ENCODE measurements around the gene ERBIN.
"Not testable (repeated sequence)": the region's sequence is repeated elsewhere in the genome, so short reads cannot be mapped to it uniquely, and the experiment has no call there.

ERBIN gene

GRCh38 chr5:65926276-65926783 lies at the start of gene ERBIN:
TSS of gene ERBIN (plus strand) at chr5:65926575. CDS start at chr5:65992719, 66,144 bp downstream.
- Histone ChIP-seq H3K9me3 (ENCODE audit: control insufficient read depth, insufficient read depth, low read length) (no peaks in the 10 kb centered on the region), H3K4me1 (ENCODE audit: control insufficient read depth, insufficient read depth, low read length) (peaks cover 22% of the 10 kb centered on the region), H3K36me3 (ENCODE audit: control insufficient read depth, insufficient read depth, low read length) (no peaks in the 10 kb centered on the region; the same call in 1 of the 2 replicates), H3K27me3 (ENCODE audit: control insufficient read depth, insufficient read depth, low read length) (peaks cover 23% of the 10 kb centered on the region), H3K4me3 (ENCODE audit: low read depth, low read length) (peak within 1 kb of the TSS; percentile 72), H3K27ac (ENCODE audit: low read depth, low read length) (peak within 1 kb of the TSS; percentile 98), H3K9ac (ENCODE audit: low read depth, low read length) (peak within 1 kb of the TSS; percentile 94)

- Histone ChIP-seq H3K27me3 (ENCODE audit: control insufficient read depth, insufficient read depth, low read length) (no peaks in the 10 kb centered on the region), H3K27ac (ENCODE audit: low read depth, low read length) (no peak overlapping the region), H3K9ac (ENCODE audit: low read depth, low read length) (no peak overlapping the region), H3K4me3 (ENCODE audit: low read depth, low read length) (no peak overlapping the region), H3K36me3 (ENCODE audit: control insufficient read depth, insufficient read depth, low read length) (no peaks in the 10 kb centered on the region), H3K4me1 (ENCODE audit: control insufficient read depth, insufficient read depth, low read length) (no peaks in the 10 kb centered on the region), H3K9me3 (ENCODE audit: control insufficient read depth, insufficient read depth, low read length) (no peaks in the 10 kb centered on the region)
Measured at GRCh38 chr5:65876970-65877369, 49.4 kb upstream of the ERBIN start.

DNA sequence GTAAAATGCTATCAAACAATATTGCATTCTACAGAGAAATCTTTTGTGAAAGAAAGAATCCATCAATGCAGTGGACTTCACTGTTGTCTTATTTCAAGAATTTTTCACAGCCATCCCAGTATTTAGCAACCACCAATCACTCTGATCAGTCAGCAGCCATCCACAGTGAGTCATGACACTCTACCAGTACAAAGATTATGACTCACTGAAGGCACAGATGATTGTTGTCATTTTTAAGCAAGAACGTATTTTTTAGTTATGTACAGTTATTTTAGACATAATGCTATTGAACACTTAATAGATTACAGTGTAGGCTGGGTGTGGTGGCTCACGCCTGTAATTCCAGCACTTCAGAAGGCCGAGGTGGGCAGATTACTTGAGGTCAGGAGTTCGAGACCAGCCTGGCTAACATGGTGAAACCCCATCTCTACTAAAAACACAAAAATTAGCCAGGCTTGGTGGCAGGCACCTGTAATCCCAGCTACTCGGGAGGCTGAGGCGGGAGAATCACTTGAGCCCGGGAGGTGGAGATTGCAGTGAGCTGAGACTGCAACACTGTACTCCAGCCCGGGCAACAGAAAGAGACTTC lies 46.6 kb upstream of the ERBIN start:
- not testable (repeated sequence) for H3K4me3 ChIP-seq (ENCODE audit: low read depth, low read length); H3K9me3 ChIP-seq (ENCODE audit: control insufficient read depth, insufficient read depth, low read length); H3K36me3 ChIP-seq (ENCODE audit: control insufficient read depth, insufficient read depth, low read length); H3K27ac ChIP-seq (ENCODE audit: low read depth, low read length); H3K27me3 ChIP-seq (ENCODE audit: control insufficient read depth, insufficient read depth, low read length); H3K9ac ChIP-seq (ENCODE audit: low read depth, low read length); H3K4me1 ChIP-seq (ENCODE audit: control insufficient read depth, insufficient read depth, low read length)

DNA sequence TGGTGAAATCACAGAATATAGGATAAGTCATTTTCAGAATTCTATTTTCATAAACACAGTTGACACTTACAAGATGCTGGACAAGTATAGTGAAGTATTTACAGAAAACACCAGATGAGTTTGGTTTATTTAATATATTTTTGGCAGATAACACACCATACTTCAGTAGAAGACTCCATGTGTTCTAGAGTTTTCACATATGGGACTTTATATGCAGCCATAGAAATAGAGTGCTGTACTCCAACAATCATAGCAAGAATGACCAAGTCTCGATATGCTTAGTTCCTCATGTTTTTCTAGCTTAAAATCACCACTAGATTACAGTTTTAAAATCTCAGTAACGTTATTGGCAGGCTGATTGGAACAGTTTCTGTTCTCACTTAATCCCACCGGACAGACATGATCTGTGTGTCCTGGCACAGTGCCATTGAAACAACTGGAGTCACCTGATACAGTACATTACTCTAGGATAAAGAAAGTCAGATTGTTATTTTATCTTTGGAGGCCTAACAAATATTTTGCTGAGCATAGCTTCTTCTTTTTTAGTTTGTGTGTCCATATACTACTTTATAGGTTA lies 45.8 kb upstream of the ERBIN start:
- H3K9me3 ChIP-seq (ENCODE audit: control insufficient read depth, insufficient read depth, low read length), result no peaks in the 10 kb centered on the region
- no peaks in the 10 kb centered on the region for H3K27me3 ChIP-seq (ENCODE audit: control insufficient read depth, insufficient read depth, low read length)
- no peak overlapping the region for H3K4me3 ChIP-seq (ENCODE audit: low read depth, low read length)
- no peaks in the 10 kb centered on the region for H3K4me1 ChIP-seq (ENCODE audit: control insufficient read depth, insufficient read depth, low read length)
- no peak overlapping the region for H3K27ac ChIP-seq (ENCODE audit: low read depth, low read length)
- H3K9ac ChIP-seq (ENCODE audit: low read depth, low read length), result no peak overlapping the region
- no peaks in the 10 kb centered on the region for H3K36me3 ChIP-seq (ENCODE audit: control insufficient read depth, insufficient read depth, low read length)

GRCh38 chr5:65882278-65882677 lies 44.1 kb upstream of the ERBIN start:
- Histone ChIP-seq H3K4me3 (ENCODE audit: low read depth, low read length) (no peak overlapping the region), H3K9me3 (ENCODE audit: control insufficient read depth, insufficient read depth, low read length) (no peaks in the 10 kb centered on the region), H3K27ac (ENCODE audit: low read depth, low read length) (no peak overlapping the region), H3K4me1 (ENCODE audit: control insufficient read depth, insufficient read depth, low read length) (no peaks in the 10 kb centered on the region), H3K27me3 (ENCODE audit: control insufficient read depth, insufficient read depth, low read length) (no peaks in the 10 kb centered on the region), H3K9ac (ENCODE audit: low read depth, low read length) (no peak overlapping the region), H3K36me3 (ENCODE audit: control insufficient read depth, insufficient read depth, low read length) (no peaks in the 10 kb centered on the region)

- H3K4me3 ChIP-seq (ENCODE audit: low read depth, low read length), result no peak overlapping the region
- no peaks in the 10 kb centered on the region for H3K9me3 ChIP-seq (ENCODE audit: control insufficient read depth, insufficient read depth, low read length)
- H3K36me3 ChIP-seq (ENCODE audit: control insufficient read depth, insufficient read depth, low read length), result no peaks in the 10 kb centered on the region
- H3K9ac ChIP-seq (ENCODE audit: low read depth, low read length), result no peak overlapping the region
- H3K27ac ChIP-seq (ENCODE audit: low read depth, low read length), result no peak overlapping the region
- H3K4me1 ChIP-seq (ENCODE audit: control insufficient read depth, insufficient read depth, low read length), result no peaks in the 10 kb centered on the region
- no peaks in the 10 kb centered on the region for H3K27me3 ChIP-seq (ENCODE audit: control insufficient read depth, insufficient read depth, low read length)
Measured at GRCh38 chr5:65883461-65883860, 42.9 kb upstream of the ERBIN start.

GRCh38 chr5:65886387-65886786 lies 40.0 kb upstream of the ERBIN start:
- Histone ChIP-seq H3K27me3 (ENCODE audit: control insufficient read depth, insufficient read depth, low read length) (no peaks in the 10 kb centered on the region), H3K9ac (ENCODE audit: low read depth, low read length) (no peak overlapping the region), H3K27ac (ENCODE audit: low read depth, low read length) (no peak overlapping the region), H3K36me3 (ENCODE audit: control insufficient read depth, insufficient read depth, low read length) (no peaks in the 10 kb centered on the region), H3K9me3 (ENCODE audit: control insufficient read depth, insufficient read depth, low read length) (no peaks in the 10 kb centered on the region), H3K4me3 (ENCODE audit: low read depth, low read length) (no peak overlapping the region), H3K4me1 (ENCODE audit: control insufficient read depth, insufficient read depth, low read length) (no peaks in the 10 kb centered on the region)

GRCh38 chr5:65892024-65892423 lies 34.4 kb upstream of the ERBIN start:
- peaks cover 11% of the 10 kb centered on the region; the same call in 1 of the 2 replicates for H3K4me1 ChIP-seq (ENCODE audit: control insufficient read depth, insufficient read depth, low read length)
- not testable (repeated sequence) for H3K9ac ChIP-seq (ENCODE audit: low read depth, low read length); H3K36me3 ChIP-seq (ENCODE audit: control insufficient read depth, insufficient read depth, low read length); H3K27me3 ChIP-seq (ENCODE audit: control insufficient read depth, insufficient read depth, low read length); H3K9me3 ChIP-seq (ENCODE audit: control insufficient read depth, insufficient read depth, low read length); H3K27ac ChIP-seq (ENCODE audit: low read depth, low read length); H3K4me3 ChIP-seq (ENCODE audit: low read depth, low read length)

GRCh38 chr5:65892801-65893200 lies 33.6 kb upstream of the ERBIN start:
- no peak overlapping the region for H3K4me3 ChIP-seq (ENCODE audit: low read depth, low read length)
- peaks cover 11% of the 10 kb centered on the region; the same call in 1 of the 2 replicates for H3K4me1 ChIP-seq (ENCODE audit: control insufficient read depth, insufficient read depth, low read length)
- no peak overlapping the region for H3K27ac ChIP-seq (ENCODE audit: low read depth, low read length)
- no peaks in the 10 kb centered on the region for H3K36me3 ChIP-seq (ENCODE audit: control insufficient read depth, insufficient read depth, low read length)
- no peaks in the 10 kb centered on the region for H3K9me3 ChIP-seq (ENCODE audit: control insufficient read depth, insufficient read depth, low read length)
- H3K9ac ChIP-seq (ENCODE audit: low read depth, low read length), result no peak overlapping the region
- no peaks in the 10 kb centered on the region for H3K27me3 ChIP-seq (ENCODE audit: control insufficient read depth, insufficient read depth, low read length)

GRCh38 chr5:65893749-65894430 lies 32.5 kb upstream of the ERBIN start:
- Histone ChIP-seq H3K4me1 (ENCODE audit: control insufficient read depth, insufficient read depth, low read length) (peaks cover 11% of the 10 kb centered on the region; the same call in 1 of the 2 replicates), H3K27me3 (ENCODE audit: control insufficient read depth, insufficient read depth, low read length) (no peaks in the 10 kb centered on the region), H3K36me3 (ENCODE audit: control insufficient read depth, insufficient read depth, low read length) (no peaks in the 10 kb centered on the region), H3K4me3 (ENCODE audit: low read depth, low read length) (no peak overlapping the region), H3K27ac (ENCODE audit: low read depth, low read length) (peak overlapping the region; percentile 11), H3K9me3 (ENCODE audit: control insufficient read depth, insufficient read depth, low read length) (no peaks in the 10 kb centered on the region), H3K9ac (ENCODE audit: low read depth, low read length) (no peak overlapping the region)

DNA sequence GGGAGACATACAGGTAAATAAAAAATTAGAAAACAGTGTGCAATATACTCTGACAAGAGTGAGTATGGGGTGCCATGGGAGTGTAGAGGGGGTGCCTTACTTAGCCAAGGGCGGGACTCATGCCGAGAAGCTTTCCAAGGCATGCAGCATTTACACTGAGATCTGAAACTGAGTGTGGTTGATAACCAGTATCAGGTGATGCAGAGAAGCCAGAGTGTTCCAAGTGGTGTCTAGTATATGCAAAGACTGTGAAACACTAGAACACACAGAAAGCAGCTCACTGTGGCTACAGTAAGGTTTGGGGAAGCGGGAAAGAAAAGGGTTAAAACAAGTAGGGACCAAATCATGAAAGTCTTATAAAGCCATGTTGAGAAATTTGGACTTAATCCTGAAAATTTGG lies 30.5 kb upstream of the ERBIN start:
- Histone ChIP-seq H3K9me3 (ENCODE audit: control insufficient read depth, insufficient read depth, low read length) (no peaks in the 10 kb centered on the region), H3K36me3 (ENCODE audit: control insufficient read depth, insufficient read depth, low read length) (no peaks in the 10 kb centered on the region), H3K27me3 (ENCODE audit: control insufficient read depth, insufficient read depth, low read length) (no peaks in the 10 kb centered on the region)

More for the DNA sequence above, 30.5 kb upstream of the ERBIN start:
- H3K9ac ChIP-seq (ENCODE audit: low read depth, low read length), result no peak overlapping the region
- no peak overlapping the region for H3K27ac ChIP-seq (ENCODE audit: low read depth, low read length)
- H3K4me3 ChIP-seq (ENCODE audit: low read depth, low read length), result no peak overlapping the region
- H3K4me1 ChIP-seq (ENCODE audit: control insufficient read depth, insufficient read depth, low read length), result peaks cover 11% of the 10 kb centered on the region; the same call in 1 of the 2 replicates

Data from HUES48 (cell line).